HUES48 (cell line): ENCODE results near the gene MRM1.
A peak's percentile ranks its signal among the peaks of the same experiment; 100 is the strongest.

Experiments used
- H3K27ac ChIP-seq: one replicate; pipeline ENCODE4 v1.7.0; 2013; ENCODE audit warnings: low read depth, low read length, inconsistent platforms
- H3K27me3 ChIP-seq: 2 replicates; pipeline ENCODE4 v1.6.1; 2013; ENCODE audit warnings: mild to moderate bottlenecking, low read length; ENCODE audit not compliant: control insufficient read depth, insufficient read depth
- H3K36me3 ChIP-seq: 2 replicates; pipeline ENCODE4 v1.6.1; 2013; ENCODE audit warnings: low read length; ENCODE audit not compliant: control insufficient read depth, insufficient read depth
- H3K4me1 ChIP-seq: 2 replicates; pipeline ENCODE4 v1.6.1; 2013; ENCODE audit warnings: mild to moderate bottlenecking, low read length; ENCODE audit not compliant: control insufficient read depth, insufficient read depth
- H3K4me3 ChIP-seq: 2 replicates; pipeline ENCODE4 v1.5.1; 2013; ENCODE audit warnings: mild to moderate bottlenecking, low read depth, low read length
- H3K9ac ChIP-seq: 2 replicates; pipeline ENCODE4 v1.6.1; 2013; ENCODE audit warnings: mild to moderate bottlenecking, low read depth, low read length, moderate library complexity
- H3K9me3 ChIP-seq: 2 replicates; pipeline ENCODE4 v1.6.1; 2013; ENCODE audit warnings: low read length; ENCODE audit not compliant: control insufficient read depth, insufficient read depth

Gene MRM1

DNA sequence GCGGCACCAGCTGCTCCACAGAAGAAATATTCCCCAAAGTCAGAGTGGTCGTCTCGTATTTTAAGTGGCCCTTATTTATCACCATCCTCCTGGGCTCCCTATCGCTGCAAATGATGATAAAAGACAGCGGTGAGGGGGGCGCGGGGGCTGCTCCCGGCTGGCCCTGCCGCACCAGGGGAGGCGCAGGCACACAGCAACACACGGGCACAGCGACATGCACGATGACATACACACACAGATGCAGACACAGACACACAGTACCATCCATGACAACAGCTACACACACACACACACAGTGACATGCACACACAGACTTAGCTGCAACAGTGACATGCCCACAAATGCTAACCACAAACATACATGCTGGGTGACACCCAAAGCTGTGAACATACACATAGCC is 52.5 kb downstream of the MRM1 start:
- H3K27me3 ChIP-seq, result peaks cover 16% of the 10 kb centered on the region
- H3K36me3 ChIP-seq, result no peaks in the 10 kb centered on the region
- H3K9ac ChIP-seq, result no peak overlapping the region
- no peak overlapping the region for H3K27ac ChIP-seq
- H3K9me3 ChIP-seq, result no peaks in the 10 kb centered on the region
- H3K4me3 ChIP-seq, result no peak overlapping the region
- peaks cover 14% of the 10 kb centered on the region for H3K4me1 ChIP-seq

DNA sequence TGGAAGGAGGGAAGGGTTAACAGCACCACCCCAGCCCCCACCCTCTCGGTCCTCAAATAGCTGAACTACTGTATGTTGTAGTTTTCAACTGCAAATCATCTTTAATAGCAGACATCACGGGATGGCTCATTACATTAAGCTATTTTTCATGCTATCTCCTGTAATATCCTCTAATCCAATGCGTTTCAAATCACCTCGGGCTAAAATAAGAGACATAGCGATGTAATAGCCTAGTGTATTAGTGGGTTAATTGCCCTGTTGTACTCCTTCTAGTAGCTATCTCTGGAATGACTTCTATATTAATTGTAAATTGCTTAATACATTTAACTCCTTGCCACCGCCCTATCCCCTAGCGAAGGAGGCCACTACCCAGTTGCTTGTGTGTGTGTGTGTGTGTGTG is 54.3 kb downstream of the MRM1 start:
- Histone ChIP-seq H3K27ac (no peak overlapping the region), H3K4me1 (peaks cover 7% of the 10 kb centered on the region; the same call in 1 of the 2 replicates), H3K9me3 (no peaks in the 10 kb centered on the region), H3K36me3 (no peaks in the 10 kb centered on the region), H3K9ac (no peak overlapping the region), H3K27me3 (peaks cover 16% of the 10 kb centered on the region), H3K4me3 (no peak overlapping the region)

DNA sequence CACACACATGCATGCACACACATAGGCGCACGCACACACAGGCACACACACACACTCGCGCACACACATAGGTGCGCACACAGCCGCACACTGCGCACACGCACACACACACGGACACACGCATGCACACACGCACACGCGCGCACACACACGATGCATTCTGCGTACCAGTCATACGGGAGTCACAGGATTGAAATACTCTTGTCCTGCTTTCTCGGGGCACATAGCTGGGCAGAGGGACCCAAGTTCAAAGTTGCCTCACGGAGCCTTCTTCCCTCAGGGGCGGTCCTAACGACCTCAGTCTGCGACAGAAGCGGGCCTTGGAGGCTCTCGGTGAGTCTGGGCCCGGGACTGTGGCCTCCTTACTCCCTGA is 56.0 kb downstream of the MRM1 start:
- Histone ChIP-seq H3K4me3 (peak overlapping the region; percentile 81), H3K4me1 (peaks cover 6% of the 10 kb centered on the region; the same call in 1 of the 2 replicates), H3K27me3 (peaks cover 16% of the 10 kb centered on the region), H3K9ac (peak overlapping the region; percentile 39; the same call in 1 of the 2 replicates), H3K9me3 (no peaks in the 10 kb centered on the region), H3K27ac (no peak overlapping the region), H3K36me3 (no peaks in the 10 kb centered on the region)

DNA sequence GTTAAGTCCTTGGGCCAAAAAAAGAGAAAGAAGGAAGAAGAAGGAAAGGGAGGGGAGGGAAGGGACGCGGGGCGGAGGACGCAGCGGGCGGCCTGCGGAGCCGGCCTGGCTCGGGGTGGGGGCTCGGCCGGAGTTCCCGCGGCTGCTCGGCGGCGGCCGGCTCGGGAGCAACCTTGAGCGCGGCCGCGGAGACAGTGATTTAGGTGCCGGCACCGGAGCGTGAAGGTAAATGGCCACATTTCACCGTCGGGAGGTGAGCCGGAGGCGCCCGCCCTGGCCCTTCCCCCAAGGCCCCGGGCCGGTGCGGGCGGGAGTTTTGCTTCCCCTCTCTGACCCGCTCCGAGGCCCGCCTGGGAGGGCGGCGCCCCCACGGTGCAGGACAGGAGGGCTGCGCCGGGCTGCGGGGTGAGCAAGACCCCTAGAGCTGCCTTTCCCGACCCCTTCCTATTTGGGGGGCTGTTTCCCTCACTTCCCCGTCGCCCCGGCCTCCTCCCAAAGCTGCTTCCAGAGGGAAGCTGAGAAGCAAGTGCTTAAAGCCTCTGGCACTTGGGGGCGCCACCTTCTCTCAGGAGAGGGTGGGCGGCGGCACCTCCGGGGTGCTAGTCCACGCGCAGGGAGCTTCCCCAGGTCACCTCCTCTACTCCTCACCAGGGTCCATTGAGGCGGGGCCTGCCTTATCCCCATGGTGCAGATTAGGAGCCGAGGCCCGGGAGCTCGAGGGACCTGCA is 56.5 kb downstream of the MRM1 start:
- Histone ChIP-seq H3K4me3 (peak overlapping the region; percentile 81), H3K4me1 (peaks cover 6% of the 10 kb centered on the region; the same call in 1 of the 2 replicates), H3K36me3 (no peaks in the 10 kb centered on the region), H3K27ac (peak overlapping the region; percentile 9), H3K9ac (peak overlapping the region; percentile 39; the same call in 1 of the 2 replicates), H3K27me3 (peaks cover 16% of the 10 kb centered on the region), H3K9me3 (no peaks in the 10 kb centered on the region)
